Mammary epithelial cell (primary cell): ENCODE measurements around the gene PDLIM1.

Experiments
- CTCF ChIP-seq, 2 donors: IDR thresholded peaks in 1 of 2; conservative IDR thresholded peaks in 1 of 2; 2 replicates each; pipeline ENCODE4 v1.5.1; 2011 to 2012; ENCODE audit warnings: inconsistent platforms in 2 of 2, low read length in 2 of 2, mild to moderate bottlenecking in 2 of 2, control low read depth in 1 of 2, low read depth in 1 of 2; ENCODE audit not compliant: insufficient read depth in 1 of 2; ENCODE audit errors: extremely low read depth in 1 of 2
- EZH2 ChIP-seq: IDR thresholded peaks from 2 replicates; pipeline ENCODE4 v1.6.1; 2012; ENCODE audit warnings: low read length, inconsistent platforms, borderline replicate concordance

- TF ChIP-seq CTCF (conservative IDR thresholded peaks at IDR 0.05 in 1 of 2, IDR thresholded peaks at IDR 0.05 in 1 of 2; ENCODE audit: extremely low read depth in 1 of 2, insufficient read depth in 1 of 2, low read depth in 1 of 2, low read length in 2 of 2) (no peak), EZH2 (no peak)
Measured at GRCh38 chr10:95309958-95310357, 19.2 kb upstream of the PDLIM1 start.
